ENCODE measurements around the gene UQCRQ.

- TF ChIP-seq ATF7 (IDR thresholded peaks at IDR 0.05) (no peak), ATF7 (CRISPR knock-in tag; IDR thresholded peaks at IDR 0.05) (no peak), BRCA1 (CRISPR knock-in tag; IDR thresholded peaks at IDR 0.05) (no peak)
- TF ChIP-seq, protein P1, sequence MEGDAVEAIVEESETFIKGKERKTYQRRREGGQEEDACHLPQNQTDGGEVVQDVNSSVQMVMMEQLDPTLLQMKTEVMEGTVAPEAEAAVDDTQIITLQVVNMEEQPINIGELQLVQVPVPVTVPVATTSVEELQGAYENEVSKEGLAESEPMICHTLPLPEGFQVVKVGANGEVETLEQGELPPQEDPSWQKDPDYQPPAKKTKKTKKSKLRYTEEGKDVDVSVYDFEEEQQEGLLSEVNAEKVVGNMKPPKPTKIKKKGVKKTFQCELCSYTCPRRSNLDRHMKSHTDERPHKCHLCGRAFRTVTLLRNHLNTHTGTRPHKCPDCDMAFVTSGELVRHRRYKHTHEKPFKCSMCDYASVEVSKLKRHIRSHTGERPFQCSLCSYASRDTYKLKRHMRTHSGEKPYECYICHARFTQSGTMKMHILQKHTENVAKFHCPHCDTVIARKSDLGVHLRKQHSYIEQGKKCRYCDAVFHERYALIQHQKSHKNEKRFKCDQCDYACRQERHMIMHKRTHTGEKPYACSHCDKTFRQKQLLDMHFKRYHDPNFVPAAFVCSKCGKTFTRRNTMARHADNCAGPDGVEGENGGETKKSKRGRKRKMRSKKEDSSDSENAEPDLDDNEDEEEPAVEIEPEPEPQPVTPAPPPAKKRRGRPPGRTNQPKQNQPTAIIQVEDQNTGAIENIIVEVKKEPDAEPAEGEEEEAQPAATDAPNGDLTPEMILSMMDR (CRISPR knock-in tag; IDR thresholded peaks at IDR 0.05): no peak
These were observed 12.7 kb upstream of the UQCRQ start for GRCh38 chr5:132853790-132854189.
